HCT116 (cell line): ENCODE data around the gene TMEM156. TPM values are rescaled to one million over a fixed set of nuclear protein-coding genes. Genes with fewer than 3 reads are reported as not detected.

Experiments
- ATAC-seq: fragments of 200-7000 bp; cut with Tn5 transposase; 2 replicates; pipeline ENCODE4 v1.9.1; 2020; ENCODE audit warnings: mild to moderate bottlenecking, moderate library complexity
- BruUV-seq: library from RNA; stranded (reverse); fragments of 400-500 nt; replicated peaks from 2 replicates; lab custom pipeline; 2021; lab: Mats Ljungman, UMichigan
- CTCF ChIA-PET: fragments of 300-600 bp; sonication (Branson Sonifier 250); formaldehyde crosslinking; loops from one replicate; lab custom pipeline; 2021; ENCODE audit warnings: antibody characterized with exemption; lab: Charles Lee
- POLR2A ChIA-PET: fragments of 300-600, 350-600 bp; sonication (Branson Sonifier 250); formaldehyde crosslinking; loops from one replicate; lab custom pipeline; 2021; ENCODE audit warnings: antibody characterized with exemption; lab: Charles Lee
- RAD21 ChIA-PET, 2 experiments: fragments of 300-600 bp; sonication (Branson Sonifier 250); formaldehyde crosslinking; loops; one replicate each; lab custom pipeline; 2023; ENCODE audit warnings: low total read pairs in 2 of 2; ENCODE audit not compliant: uncharacterized antibody in 2 of 2, unreplicated experiment in 2 of 2, low non-redundant PET in 1 of 2; lab: Charles Lee
- DNase-seq: peaks from one replicate; pipeline ENCODE4 v3.0.0-alpha.2; 2010; ENCODE audit warnings: low read depth, low spot score
- H2AFZ ChIP-seq: fragments of 200-600 bp; shearing (Covaris generic), sonication (generic); 2 replicates; pipeline ENCODE4 v1.6.1; 2017; ENCODE audit warnings: low read depth, mixed run types, mixed read lengths, antibody characterized with exemption, low read length; ENCODE audit not compliant: poor library complexity, severe bottlenecking
- H3K27ac ChIP-seq: 2 replicates; pipeline ENCODE4 v1.5.1; 2012; ENCODE audit warnings: low read depth, low read length
- H3K27me3 ChIP-seq: fragments of 200-600 bp; sonication (generic); 2 replicates; pipeline ENCODE4 v1.6.1; 2016; ENCODE audit warnings: mixed run types, low read length, mixed read lengths; ENCODE audit not compliant: insufficient read depth
- H3K36me3 ChIP-seq, 2 experiments: fragments of 200-500 bp in 1 of 2; fragments of 200-600 bp in 1 of 2; sonication (Bioruptor generic) in 1 of 2; sonication (generic) in 1 of 2; 2 replicates each; pipeline versions ENCODE4 v1.5.1 to v1.6.1; 2014 to 2016; ENCODE audit warnings: low read length in 2 of 2, inconsistent platforms in 1 of 2, mixed read lengths in 1 of 2, mixed run types in 1 of 2; ENCODE audit not compliant: insufficient read depth in 2 of 2, control insufficient read depth in 1 of 2
- H3K4me1 ChIP-seq, 2 experiments: fragments of 200-600 bp in 1 of 2; sonication (generic) in 1 of 2; 2 replicates each; pipeline versions ENCODE4 v1.5.1 to v1.6.1; 2012 to 2017; ENCODE audit warnings: low read length in 2 of 2, inconsistent platforms in 1 of 2, mild to moderate bottlenecking in 1 of 2, mixed read lengths in 1 of 2, mixed run types in 1 of 2, moderate library complexity in 1 of 2; ENCODE audit not compliant: insufficient read depth in 2 of 2, control insufficient read depth in 1 of 2
- H3K4me2 ChIP-seq: fragments of 200-600 bp; sonication (generic); 2 replicates; pipeline ENCODE4 v1.6.1; 2017; ENCODE audit warnings: mixed run types, low read length, mixed read lengths
- H3K4me3 ChIP-seq, 2 experiments: fragments of 200-600 bp in 1 of 2; sonication (generic) in 1 of 2; replicated peaks in 1 of 2; 2 replicates each; pipeline ENCODE4 v1.5.1; 2011 to 2016; ENCODE audit warnings: low read length in 2 of 2, control low read depth in 1 of 2, low read depth in 1 of 2, mild to moderate bottlenecking in 1 of 2, mixed read lengths in 1 of 2, mixed run types in 1 of 2
- H3K79me2 ChIP-seq: fragments of 200-600 bp; sonication (generic); 2 replicates; pipeline ENCODE4 v1.6.1; 2017; ENCODE audit warnings: mild to moderate bottlenecking, mixed run types, low read length, moderate library complexity, mixed read lengths; ENCODE audit not compliant: insufficient read depth
- H3K9ac ChIP-seq: fragments of 200-600 bp; sonication (generic); 2 replicates; pipeline ENCODE4 v1.6.1; 2016; ENCODE audit warnings: low read length, mixed read lengths
- H3K9me2 ChIP-seq: fragments of 200-600 bp; sonication (generic), shearing (Covaris generic); 2 replicates; pipeline ENCODE4 v1.6.1; 2017; ENCODE audit warnings: mixed run types, mild to moderate bottlenecking, moderate library complexity; ENCODE audit not compliant: insufficient read depth
- H3K9me3 ChIP-seq, 2 experiments: fragments of 200-500 bp in 1 of 2; fragments of 200-600 bp in 1 of 2; sonication (Bioruptor generic) in 1 of 2; sonication (generic) in 1 of 2; 2 replicates each; pipeline ENCODE4 v1.6.1; 2014 to 2017; ENCODE audit warnings: low read length in 2 of 2, mixed read lengths in 2 of 2, inconsistent platforms in 1 of 2, low read depth in 1 of 2, mild to moderate bottlenecking in 1 of 2, mixed run types in 1 of 2, moderate library complexity in 1 of 2; ENCODE audit not compliant: control insufficient read depth in 1 of 2, insufficient read depth in 1 of 2
- H4K20me1 ChIP-seq: fragments of 200-600 bp; sonication (generic), shearing (Covaris generic); 2 replicates; pipeline ENCODE4 v1.6.1; 2017; ENCODE audit warnings: mixed run types, mild to moderate bottlenecking, moderate library complexity; ENCODE audit not compliant: insufficient read depth
- ELF1 ChIP-seq: IDR thresholded peaks from 2 replicates; pipeline ENCODE4 v1.6.1; 2012; ENCODE audit warnings: low read depth, borderline replicate concordance
- EZH2 ChIP-seq: fragments of 200-600 bp; sonication (generic); IDR thresholded peaks from 2 replicates; pipeline ENCODE4 v1.6.1; 2017; ENCODE audit warnings: antibody characterized with exemption, mixed run types
- EZH2phosphoT487 ChIP-seq: fragments of 200-600 bp; IDR thresholded peaks from 2 replicates; pipeline ENCODE4 v1.6.1; 2018; ENCODE audit warnings: antibody characterized with exemption, borderline replicate concordance
- POLR2A ChIP-seq: IDR thresholded peaks from 2 replicates; pipeline ENCODE4 v1.7.0; 2011; ENCODE audit warnings: borderline replicate concordance; ENCODE audit not compliant: insufficient read depth, insufficient read length; ENCODE audit errors: extremely low read depth
- POLR2AphosphoS5 ChIP-seq: IDR thresholded peaks from 2 replicates; pipeline ENCODE4 v1.6.1; 2011; ENCODE audit warnings: mild to moderate bottlenecking, low read depth, low read length, moderate library complexity
- SIN3A ChIP-seq: IDR thresholded peaks from 2 replicates; pipeline ENCODE4 v1.6.1; 2012; ENCODE audit warnings: low read depth
- SP1 ChIP-seq: IDR thresholded peaks from 2 replicates; pipeline ENCODE4 v1.6.1; 2012; ENCODE audit warnings: low read depth
- TCF7L2 ChIP-seq: IDR thresholded peaks from 2 replicates; pipeline ENCODE4 v1.7.0; 2011; ENCODE audit warnings: borderline replicate concordance, inconsistent platforms; ENCODE audit not compliant: insufficient read depth, insufficient read length; ENCODE audit errors: extremely low read depth
- ZFX ChIP-seq: fragments of 450-650 bp; IDR thresholded peaks from 2 replicates; pipeline ENCODE4 v1.6.1; 2017
- intact Hi-C: fragments of 100-400 bp; cut with micrococcal nuclease; formaldehyde crosslinking; loops from 2 replicates; pipeline ENCODE4 v1.10.0; 2022
- total RNA-seq: library from RNA; stranded (reverse); gene quantifications from one replicate; pipeline ENCODE4 v1.2.1, GENCODE V29; 2021; ENCODE audit not compliant: unreplicated experiment
- TF ChIP-seq, protein P1 (sequence below): IDR thresholded peaks from 2 replicates; pipeline ENCODE4 v1.6.1; 2012; ENCODE audit warnings: low read depth
- TF ChIP-seq, protein P2 (sequence below), 3 experiments: fragments of 200-600 bp in 1 of 3; sonication (generic) in 1 of 3; IDR thresholded peaks in 2 of 3; conservative IDR thresholded peaks in 1 of 3; 2 replicates each; pipeline ENCODE4 v1.5.1; 2012 to 2017; ENCODE audit warnings: low read depth in 2 of 3, low read length in 2 of 3, antibody characterized with exemption in 1 of 3, borderline replicate concordance in 1 of 3, control low read depth in 1 of 3, mild to moderate bottlenecking in 1 of 3, mixed read lengths in 1 of 3, mixed run types in 1 of 3, moderate library complexity in 1 of 3; ENCODE audit not compliant: insufficient read depth in 1 of 3
- TF ChIP-seq, protein P3 (sequence below): IDR thresholded peaks from 2 replicates; pipeline ENCODE4 v1.6.1; 2012
- TF ChIP-seq, protein P4 (sequence below): IDR thresholded peaks from 2 replicates; pipeline ENCODE4 v1.6.1; 2012

TMEM156 gene
- total RNA-seq, 1 experiment from 2014 or later = 0.22 TPM

DNA sequence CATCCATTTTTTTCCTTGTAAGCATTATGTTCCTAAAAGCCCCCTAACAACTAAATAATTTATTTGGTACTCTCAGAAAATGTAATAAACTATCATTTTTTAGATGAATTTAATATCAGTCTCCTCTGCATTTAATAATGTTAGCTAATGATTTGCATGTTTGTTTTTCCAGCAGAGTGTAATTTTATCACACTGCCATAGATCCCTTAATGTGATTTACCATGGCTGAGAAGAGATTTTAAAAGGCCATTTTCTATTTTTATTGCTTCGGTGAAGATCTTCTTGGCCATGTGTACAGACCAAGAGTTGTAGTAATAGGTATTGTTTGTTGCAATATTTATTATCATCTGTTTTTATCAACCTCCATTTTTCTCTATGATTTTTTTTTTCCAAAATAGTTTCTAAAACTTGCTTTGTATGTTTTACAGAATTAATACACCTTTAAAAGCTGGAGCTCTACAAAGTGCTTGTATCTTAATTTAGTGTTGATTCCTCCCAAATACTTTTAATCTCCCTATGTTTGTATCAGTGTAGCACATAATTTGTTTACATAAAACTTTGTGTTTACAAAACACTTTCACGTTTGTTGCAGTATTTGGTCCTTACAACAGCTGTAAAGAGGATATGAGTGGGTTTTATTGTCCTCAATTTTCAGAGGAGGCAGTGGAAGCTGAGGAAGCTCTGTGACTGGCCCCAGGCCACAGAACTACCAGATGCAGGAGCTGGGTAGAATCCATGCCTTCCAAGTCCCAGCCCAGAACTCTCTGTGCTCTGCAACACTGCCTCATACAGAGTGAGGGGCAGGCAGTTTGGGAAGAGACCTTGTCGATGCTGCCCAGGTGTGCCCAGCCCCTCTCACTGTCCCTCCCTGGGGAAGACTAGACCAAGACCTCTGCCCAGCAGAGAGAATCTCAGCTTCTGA, 106.5 kb downstream of the TMEM156 start:
- Histone ChIP-seq H3K27me3 (no peaks in the 10 kb centered on the region), H3K4me3 (no peak overlapping the region), H3K36me3 (peaks cover 0 to 2% of the 10 kb centered on the region in 2 experiments; a peak in 1 of 4 replicates), H3K9me2 (no peaks in the 10 kb centered on the region), H3K79me2 (no peaks in the 10 kb centered on the region), H3K4me2 (no peak overlapping the region), H4K20me1 (no peaks in the 10 kb centered on the region), H3K9me3 (no peaks in the 10 kb centered on the region), H2AFZ (no peak overlapping the region), H3K4me1 (no peaks in the 10 kb centered on the region), H3K27ac (no peak overlapping the region), H3K9ac (no peak overlapping the region)
- DNase-seq = no peak
- CTCF ChIA-PET = interaction anchor here (0.6 kb wide), 1 partner anchor 256 kb away, joined by 3 read pairs; no protein-coding TSS in a partner anchor
- POLR2A ChIA-PET = no interaction called here
- intact Hi-C loops = no loop called here
- RAD21 ChIA-PET = interaction anchor here in 1 of 2 experiments (0.6 kb wide), 1 partner anchor 180 kb away, joined by 3 read pairs; no protein-coding TSS in a partner anchor
- BruUV-seq = no TSS peak
- no peak for ATAC-seq
- TF ChIP-seq, protein P1, sequence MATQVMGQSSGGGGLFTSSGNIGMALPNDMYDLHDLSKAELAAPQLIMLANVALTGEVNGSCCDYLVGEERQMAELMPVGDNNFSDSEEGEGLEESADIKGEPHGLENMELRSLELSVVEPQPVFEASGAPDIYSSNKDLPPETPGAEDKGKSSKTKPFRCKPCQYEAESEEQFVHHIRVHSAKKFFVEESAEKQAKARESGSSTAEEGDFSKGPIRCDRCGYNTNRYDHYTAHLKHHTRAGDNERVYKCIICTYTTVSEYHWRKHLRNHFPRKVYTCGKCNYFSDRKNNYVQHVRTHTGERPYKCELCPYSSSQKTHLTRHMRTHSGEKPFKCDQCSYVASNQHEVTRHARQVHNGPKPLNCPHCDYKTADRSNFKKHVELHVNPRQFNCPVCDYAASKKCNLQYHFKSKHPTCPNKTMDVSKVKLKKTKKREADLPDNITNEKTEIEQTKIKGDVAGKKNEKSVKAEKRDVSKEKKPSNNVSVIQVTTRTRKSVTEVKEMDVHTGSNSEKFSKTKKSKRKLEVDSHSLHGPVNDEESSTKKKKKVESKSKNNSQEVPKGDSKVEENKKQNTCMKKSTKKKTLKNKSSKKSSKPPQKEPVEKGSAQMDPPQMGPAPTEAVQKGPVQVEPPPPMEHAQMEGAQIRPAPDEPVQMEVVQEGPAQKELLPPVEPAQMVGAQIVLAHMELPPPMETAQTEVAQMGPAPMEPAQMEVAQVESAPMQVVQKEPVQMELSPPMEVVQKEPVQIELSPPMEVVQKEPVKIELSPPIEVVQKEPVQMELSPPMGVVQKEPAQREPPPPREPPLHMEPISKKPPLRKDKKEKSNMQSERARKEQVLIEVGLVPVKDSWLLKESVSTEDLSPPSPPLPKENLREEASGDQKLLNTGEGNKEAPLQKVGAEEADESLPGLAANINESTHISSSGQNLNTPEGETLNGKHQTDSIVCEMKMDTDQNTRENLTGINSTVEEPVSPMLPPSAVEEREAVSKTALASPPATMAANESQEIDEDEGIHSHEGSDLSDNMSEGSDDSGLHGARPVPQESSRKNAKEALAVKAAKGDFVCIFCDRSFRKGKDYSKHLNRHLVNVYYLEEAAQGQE = no peak

DNA sequence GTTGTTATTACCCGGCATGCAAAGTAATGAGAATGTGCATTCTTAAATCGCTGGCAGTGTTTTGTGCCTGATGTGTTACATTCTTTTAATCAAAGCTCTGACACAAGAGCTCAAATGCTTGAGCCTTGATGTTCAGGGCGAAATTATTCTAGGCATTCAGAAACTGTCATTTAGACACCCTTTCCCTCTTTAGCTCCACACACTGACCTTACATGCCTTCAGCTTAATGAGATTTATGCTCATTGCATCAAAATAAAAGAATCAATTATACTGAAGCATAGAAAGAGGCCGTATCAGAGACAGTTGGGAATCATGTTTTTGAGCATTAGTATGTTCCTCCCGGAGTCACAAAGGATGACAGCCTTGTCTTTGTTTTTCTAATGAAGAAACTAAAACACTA, 107.9 kb downstream of the TMEM156 start:
- no TSS peak for BruUV-seq
- intact Hi-C loops = no loop called here
- Histone ChIP-seq H3K27me3 (no peaks in the 10 kb centered on the region), H3K27ac (no peak overlapping the region), H3K9me2 (no peaks in the 10 kb centered on the region), H3K4me2 (no peak overlapping the region), H3K4me1 (no peaks in the 10 kb centered on the region), H4K20me1 (no peaks in the 10 kb centered on the region), H3K79me2 (no peaks in the 10 kb centered on the region), H2AFZ (no peak overlapping the region), H3K36me3 (peaks cover 0 to 2% of the 10 kb centered on the region in 2 experiments; a peak in 1 of 4 replicates), H3K9me3 (no peaks in the 10 kb centered on the region), H3K4me3 (no peak overlapping the region), H3K9ac (no peak overlapping the region)
- ChIA-PET POLR2A (no interaction called here), CTCF (no interaction called here), RAD21 (no interaction called here)
- DNase-seq (no peak), ATAC-seq (no peak)
- TF ChIP-seq ELF1 = no peak
- TF ChIP-seq SIN3A = no peak
- TF ChIP-seq, protein P2, sequence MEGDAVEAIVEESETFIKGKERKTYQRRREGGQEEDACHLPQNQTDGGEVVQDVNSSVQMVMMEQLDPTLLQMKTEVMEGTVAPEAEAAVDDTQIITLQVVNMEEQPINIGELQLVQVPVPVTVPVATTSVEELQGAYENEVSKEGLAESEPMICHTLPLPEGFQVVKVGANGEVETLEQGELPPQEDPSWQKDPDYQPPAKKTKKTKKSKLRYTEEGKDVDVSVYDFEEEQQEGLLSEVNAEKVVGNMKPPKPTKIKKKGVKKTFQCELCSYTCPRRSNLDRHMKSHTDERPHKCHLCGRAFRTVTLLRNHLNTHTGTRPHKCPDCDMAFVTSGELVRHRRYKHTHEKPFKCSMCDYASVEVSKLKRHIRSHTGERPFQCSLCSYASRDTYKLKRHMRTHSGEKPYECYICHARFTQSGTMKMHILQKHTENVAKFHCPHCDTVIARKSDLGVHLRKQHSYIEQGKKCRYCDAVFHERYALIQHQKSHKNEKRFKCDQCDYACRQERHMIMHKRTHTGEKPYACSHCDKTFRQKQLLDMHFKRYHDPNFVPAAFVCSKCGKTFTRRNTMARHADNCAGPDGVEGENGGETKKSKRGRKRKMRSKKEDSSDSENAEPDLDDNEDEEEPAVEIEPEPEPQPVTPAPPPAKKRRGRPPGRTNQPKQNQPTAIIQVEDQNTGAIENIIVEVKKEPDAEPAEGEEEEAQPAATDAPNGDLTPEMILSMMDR (IDR thresholded peaks at IDR 0.05 in 2 of 3, conservative IDR thresholded peaks at IDR 0.05 in 1 of 3; ENCODE audit: borderline replicate concordance in 1 of 3, insufficient read depth in 1 of 3, low read depth in 2 of 3, low read length in 2 of 3) = no peak
- no peak for TF ChIP-seq ZFX
- TF ChIP-seq, protein P3, sequence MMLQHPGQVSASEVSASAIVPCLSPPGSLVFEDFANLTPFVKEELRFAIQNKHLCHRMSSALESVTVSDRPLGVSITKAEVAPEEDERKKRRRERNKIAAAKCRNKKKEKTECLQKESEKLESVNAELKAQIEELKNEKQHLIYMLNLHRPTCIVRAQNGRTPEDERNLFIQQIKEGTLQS = no peak
- no peak for TF ChIP-seq POLR2A
- TF ChIP-seq, protein P4, sequence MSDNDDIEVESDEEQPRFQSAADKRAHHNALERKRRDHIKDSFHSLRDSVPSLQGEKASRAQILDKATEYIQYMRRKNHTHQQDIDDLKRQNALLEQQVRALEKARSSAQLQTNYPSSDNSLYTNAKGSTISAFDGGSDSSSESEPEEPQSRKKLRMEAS = no peak
- TF ChIP-seq POLR2AphosphoS5 = no peak
- no peak for TF ChIP-seq EZH2
- no peak for TF ChIP-seq SP1
- no peak for TF ChIP-seq TCF7L2
- TF ChIP-seq EZH2phosphoT487 = no peak
